ENCODE results near the gene ZSWIM1. TPM values are rescaled to one million over a fixed set of nuclear protein-coding genes. Genes with fewer than 3 reads are reported as not detected.

ZSWIM1 gene
- total and polyA plus RNA-seq, 2 of the 4 experiments (the other 2 are of a cell fraction): 4.2 to 10.0 TPM

GRCh38 chr20:45848969-45849582 is 32.0 kb upstream of the ZSWIM1 start:
- Histone ChIP-seq H4K5ac (ENCODE audit: low read depth, low read length) (no peak overlapping the region), H3K79me1 (ENCODE audit: low read depth in 1 of 2, low read length in 2 of 2) (peaks cover 10 to 41% of the 10 kb centered on the region in 2 experiments), H3K27me3 (ENCODE audit: control insufficient read depth, insufficient read depth, low read length) (no peaks in the 10 kb centered on the region), H3K18ac (ENCODE audit: low read depth, low read length) (no peak overlapping the region), H4K8ac (ENCODE audit: low read depth in 2 of 2, low read length in 2 of 2) (no peak overlapping the region), H3K56ac (ENCODE audit: extremely low read depth, insufficient read depth, low read length) (no peak overlapping the region), H4K20me1 (ENCODE audit: insufficient read depth, low read length) (peaks cover 5% of the 10 kb centered on the region; the same call in 1 of the 2 replicates), H4K91ac (ENCODE audit: insufficient read depth, low read depth, low read length) (no peak overlapping the region), H3K14ac (replicated peaks; ENCODE audit: low read depth, low read length) (no peak overlapping the region), H3K4ac (ENCODE audit: low read depth, low read length) (no peak overlapping the region), H3K4me3 (ENCODE audit: insufficient read depth, low read depth, low read length) (no peak overlapping the region), H3K23ac (ENCODE audit: low read depth, low read length) (no peak overlapping the region), H2BK5ac (ENCODE audit: low read depth, low read length, poor library complexity, severe bottlenecking) (no peak overlapping the region), H3K9me1 (ENCODE audit: insufficient read depth, low read length) (peaks cover 11% of the 10 kb centered on the region; the same call in 1 of the 2 replicates), H2BK15ac (ENCODE audit: low read depth, low read length) (no peak overlapping the region), H2AK5ac (ENCODE audit: low read depth, low read length) (no peak overlapping the region), H2BK120ac (ENCODE audit: low read depth, low read length) (no peak overlapping the region), H3K27ac (ENCODE audit: insufficient read depth, low read length) (no peak overlapping the region), H3K4me2 (ENCODE audit: low read depth, low read length) (no peak overlapping the region), H2AFZ (replicated peaks; ENCODE audit: low read length, poor library complexity) (no peak overlapping the region), H3K4me1 (ENCODE audit: control insufficient read depth, insufficient read depth, low read length) (no peaks in the 10 kb centered on the region), H3K9ac (ENCODE audit: low read depth, low read length) (no peak overlapping the region), H3K36me3 (ENCODE audit: control insufficient read depth, insufficient read depth, low read length) (peaks cover 38% of the 10 kb centered on the region), H3K9me3 (ENCODE audit: control insufficient read depth, insufficient read depth, low read length) (no peaks in the 10 kb centered on the region), H2BK20ac (ENCODE audit: low read depth, low read length) (no peak overlapping the region), H2AK9ac (replicated peaks; ENCODE audit: low read depth, low read length, poor library complexity) (no peak overlapping the region)
- no peak for ATAC-seq (ENCODE audit: low read depth)
- intact Hi-C loops (cut with micrococcal nuclease) (no loop called here), in situ Hi-C loops (cut with MboI; ENCODE audit: low sequenced_read_pairs) (no loop called here), dilution Hi-C loops (cut with HindIII; ENCODE audit: low sequenced_read_pairs, unreplicated experiment) (no loop called here)
- TF ChIP-seq MAZ (IDR thresholded peaks at IDR 0.05; ENCODE audit: borderline replicate concordance, low read depth, low read length): no peak
- TF ChIP-seq BHLHE40 (IDR thresholded peaks at IDR 0.05; ENCODE audit: low read depth, low read length): no peak
- no peak for TF ChIP-seq CTCF (conservative IDR thresholded peaks at IDR 0.05; ENCODE audit: low read depth, low read length)
- TF ChIP-seq FOS (IDR thresholded peaks at IDR 0.05; ENCODE audit: low read depth, low read length): no peak
- TF ChIP-seq POLR2A (IDR thresholded peaks at IDR 0.05; ENCODE audit: low read depth, low read length): no peak
- TF ChIP-seq, protein P1, sequence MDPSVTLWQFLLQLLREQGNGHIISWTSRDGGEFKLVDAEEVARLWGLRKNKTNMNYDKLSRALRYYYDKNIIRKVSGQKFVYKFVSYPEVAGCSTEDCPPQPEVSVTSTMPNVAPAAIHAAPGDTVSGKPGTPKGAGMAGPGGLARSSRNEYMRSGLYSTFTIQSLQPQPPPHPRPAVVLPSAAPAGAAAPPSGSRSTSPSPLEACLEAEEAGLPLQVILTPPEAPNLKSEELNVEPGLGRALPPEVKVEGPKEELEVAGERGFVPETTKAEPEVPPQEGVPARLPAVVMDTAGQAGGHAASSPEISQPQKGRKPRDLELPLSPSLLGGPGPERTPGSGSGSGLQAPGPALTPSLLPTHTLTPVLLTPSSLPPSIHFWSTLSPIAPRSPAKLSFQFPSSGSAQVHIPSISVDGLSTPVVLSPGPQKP (IDR thresholded peaks at IDR 0.05; ENCODE audit: borderline replicate concordance, low read depth, low read length): no peak
- TF ChIP-seq CEBPB (IDR thresholded peaks at IDR 0.05; ENCODE audit: low read depth, low read length): no peak
- TF ChIP-seq SMC3 (IDR thresholded peaks at IDR 0.05; ENCODE audit: low read depth, low read length): no peak
- TF ChIP-seq NFE2L2 (IDR thresholded peaks at IDR 0.05; ENCODE audit: low read depth, low read length): no peak
- no peak for TF ChIP-seq MXI1 (IDR thresholded peaks at IDR 0.05; ENCODE audit: borderline replicate concordance, low read depth, low read length)
- no peak for TF ChIP-seq CHD1 (IDR thresholded peaks at IDR 0.05; ENCODE audit: low read depth, low read length)
- no peak for TF ChIP-seq RAD21 (IDR thresholded peaks at IDR 0.05; ENCODE audit: low read length)
- BruUV-seq (replicated peaks): no TSS peak
- ChIA-PET POLR2A (ENCODE audit: unreplicated experiment) (no interaction called here), CTCF (no interaction called here)
- WGBS, 2 experiments (ENCODE audit: extremely low coverage in 2 of 2, insufficient read length in 1 of 2): no CpG with 5 or more reads among the region's 8 CpGs
- no peak for DNase-seq
